Choroid plexus epithelial cell (primary cell): ENCODE results near the gene SMAD4.

Source experiments
- DNase-seq: peaks from one replicate; pipeline ENCODE4 v3.0.0-alpha.2; 2010; ENCODE audit warnings: low read depth
- H3K4me3 ChIP-seq: 2 replicates; pipeline ENCODE4 v1.5.1; 2011; ENCODE audit warnings: low read depth, mild to moderate bottlenecking, control low read depth, low read length, moderate library complexity
- TF ChIP-seq, protein P1 (sequence below): conservative IDR thresholded peaks from 2 replicates; pipeline ENCODE4 v1.5.1; 2011; ENCODE audit warnings: low read depth, mild to moderate bottlenecking, control low read depth, inconsistent platforms, low read length, moderate library complexity

Gene SMAD4

GRCh38 chr18:51077217-51077616 lies 47.2 kb downstream of the SMAD4 start:
- TF ChIP-seq, protein P1, sequence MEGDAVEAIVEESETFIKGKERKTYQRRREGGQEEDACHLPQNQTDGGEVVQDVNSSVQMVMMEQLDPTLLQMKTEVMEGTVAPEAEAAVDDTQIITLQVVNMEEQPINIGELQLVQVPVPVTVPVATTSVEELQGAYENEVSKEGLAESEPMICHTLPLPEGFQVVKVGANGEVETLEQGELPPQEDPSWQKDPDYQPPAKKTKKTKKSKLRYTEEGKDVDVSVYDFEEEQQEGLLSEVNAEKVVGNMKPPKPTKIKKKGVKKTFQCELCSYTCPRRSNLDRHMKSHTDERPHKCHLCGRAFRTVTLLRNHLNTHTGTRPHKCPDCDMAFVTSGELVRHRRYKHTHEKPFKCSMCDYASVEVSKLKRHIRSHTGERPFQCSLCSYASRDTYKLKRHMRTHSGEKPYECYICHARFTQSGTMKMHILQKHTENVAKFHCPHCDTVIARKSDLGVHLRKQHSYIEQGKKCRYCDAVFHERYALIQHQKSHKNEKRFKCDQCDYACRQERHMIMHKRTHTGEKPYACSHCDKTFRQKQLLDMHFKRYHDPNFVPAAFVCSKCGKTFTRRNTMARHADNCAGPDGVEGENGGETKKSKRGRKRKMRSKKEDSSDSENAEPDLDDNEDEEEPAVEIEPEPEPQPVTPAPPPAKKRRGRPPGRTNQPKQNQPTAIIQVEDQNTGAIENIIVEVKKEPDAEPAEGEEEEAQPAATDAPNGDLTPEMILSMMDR, result no peak
- H3K4me3 ChIP-seq, result no peak overlapping the region
- peak; percentile 93 for DNase-seq

DNA sequence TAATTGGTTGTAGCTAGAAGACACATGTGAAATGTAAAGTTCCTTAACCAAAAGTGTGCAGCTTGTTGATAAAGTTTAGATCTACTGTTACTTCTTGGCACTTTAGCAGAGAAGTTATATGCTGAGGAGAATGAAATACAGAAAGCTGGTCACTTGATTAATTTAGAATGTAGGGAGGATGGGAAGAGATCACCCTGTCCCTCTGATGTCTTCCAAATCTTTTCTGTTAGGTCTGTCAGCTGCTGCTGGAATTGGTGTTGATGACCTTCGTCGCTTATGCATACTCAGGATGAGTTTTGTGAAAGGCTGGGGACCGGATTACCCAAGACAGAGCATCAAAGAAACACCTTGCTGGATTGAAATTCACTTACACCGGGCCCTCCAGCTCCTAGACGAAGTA lies 48.0 kb downstream of the SMAD4 start:
- DNase-seq, result no peak
- H3K4me3 ChIP-seq, result no peak overlapping the region
- TF ChIP-seq, protein P1, result no peak

DNA sequence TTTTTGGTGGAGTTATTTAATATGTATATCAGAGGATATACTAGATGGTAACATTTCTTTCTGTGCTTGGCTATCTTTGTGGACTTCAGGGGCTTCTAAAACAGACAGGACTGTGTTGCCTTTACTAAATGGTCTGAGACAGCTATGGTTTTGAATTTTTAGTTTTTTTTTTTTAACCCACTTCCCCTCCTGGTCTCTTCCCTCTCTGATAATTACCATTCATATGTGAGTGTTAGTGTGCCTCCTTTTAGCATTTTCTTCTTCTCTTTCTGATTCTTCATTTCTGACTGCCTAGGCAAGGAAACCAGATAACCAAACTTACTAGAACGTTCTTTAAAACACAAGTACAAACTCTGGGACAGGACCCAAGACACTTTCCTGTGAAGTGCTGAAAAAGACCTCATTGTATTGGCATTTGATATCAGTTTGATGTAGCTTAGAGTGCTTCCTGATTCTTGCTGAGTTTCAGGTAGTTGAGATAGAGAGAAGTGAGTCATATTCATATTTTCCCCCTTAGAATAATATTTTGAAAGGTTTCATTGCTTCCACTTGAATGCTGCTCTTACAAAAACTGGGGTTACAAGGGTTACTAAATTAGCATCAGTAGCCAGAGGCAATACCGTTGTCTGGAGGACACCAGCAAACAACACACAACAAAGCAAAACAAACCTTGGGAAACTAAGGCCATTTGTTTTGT lies 52.7 kb downstream of the SMAD4 start:
- TF ChIP-seq, protein P1, result no peak
- no peak overlapping the region for H3K4me3 ChIP-seq
- peak; percentile 47 for DNase-seq

- H3K4me3 ChIP-seq, result no peak overlapping the region
- TF ChIP-seq, protein P1, result no peak
- no peak for DNase-seq
Observed at GRCh38 chr18:51083398-51083797, 53.4 kb downstream of the SMAD4 start.

- TF ChIP-seq, protein P1, result no peak
- H3K4me3 ChIP-seq, result no peak overlapping the region
- DNase-seq, result no peak
Observed at GRCh38 chr18:51088410-51088809, 58.4 kb downstream of the SMAD4 start.

- TF ChIP-seq, protein P1, result no peak
- H3K4me3 ChIP-seq, result no peak overlapping the region
- DNase-seq, result no peak
Observed at GRCh38 chr18:51089691-51090090, 59.7 kb downstream of the SMAD4 start.

GRCh38 chr18:51091270-51091669 lies 61.3 kb downstream of the SMAD4 start:
- TF ChIP-seq, protein P1, result no peak
- H3K4me3 ChIP-seq, result no peak overlapping the region
- no peak for DNase-seq
